IPS-11a (cell line): ENCODE measurements around the gene NXN.
"Not testable (repeated sequence)": the region's sequence is repeated elsewhere in the genome, so short reads cannot be mapped to it uniquely, and the experiment has no call there.

Experiments used
- H3K4me3 ChIP-seq: one replicate; pipeline ENCODE4 v1.5.1; 2013; ENCODE audit warnings: low read depth, low read length, control low read depth

Gene NXN

DNA sequence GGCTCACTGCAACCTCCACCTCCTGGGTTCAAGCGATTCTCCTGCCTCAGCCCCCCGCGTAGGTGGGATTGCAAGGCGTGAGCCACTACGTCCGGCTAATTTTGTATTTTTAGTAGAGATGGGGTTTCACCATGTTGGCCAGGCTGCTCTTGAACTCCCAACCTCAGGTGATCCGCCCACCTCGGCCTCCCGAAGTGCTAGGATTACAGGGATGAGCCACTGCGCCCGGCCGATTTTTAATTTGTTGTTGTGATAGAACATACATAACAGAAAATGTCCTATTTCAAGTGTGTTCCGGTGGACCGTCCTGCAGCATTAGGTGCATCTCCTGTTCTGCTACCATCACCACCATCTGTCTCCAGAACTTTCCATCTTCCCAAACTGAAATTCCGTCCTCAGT, 55.3 kb downstream of the NXN start:
- not testable (repeated sequence) for H3K4me3 ChIP-seq

DNA sequence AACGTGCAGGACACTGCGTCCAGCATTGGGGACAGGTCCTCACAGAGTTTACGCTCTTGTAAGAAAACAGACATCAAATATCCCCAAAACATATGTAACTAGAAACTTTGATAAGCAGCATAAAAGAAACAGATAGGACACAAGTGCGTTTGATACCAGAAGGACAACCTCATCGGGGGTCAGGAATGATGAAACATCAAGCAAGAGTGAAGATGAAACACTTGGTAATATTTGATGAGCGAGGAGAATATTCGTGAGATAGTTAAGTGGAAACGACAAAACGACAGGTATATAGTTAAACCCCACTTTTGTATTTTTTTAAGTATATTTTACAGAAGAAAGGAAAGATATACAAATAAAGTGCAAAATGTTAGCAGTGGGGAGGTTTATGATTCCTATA, 55.9 kb downstream of the NXN start:
- H3K4me3 ChIP-seq: no peak overlapping the region

DNA sequence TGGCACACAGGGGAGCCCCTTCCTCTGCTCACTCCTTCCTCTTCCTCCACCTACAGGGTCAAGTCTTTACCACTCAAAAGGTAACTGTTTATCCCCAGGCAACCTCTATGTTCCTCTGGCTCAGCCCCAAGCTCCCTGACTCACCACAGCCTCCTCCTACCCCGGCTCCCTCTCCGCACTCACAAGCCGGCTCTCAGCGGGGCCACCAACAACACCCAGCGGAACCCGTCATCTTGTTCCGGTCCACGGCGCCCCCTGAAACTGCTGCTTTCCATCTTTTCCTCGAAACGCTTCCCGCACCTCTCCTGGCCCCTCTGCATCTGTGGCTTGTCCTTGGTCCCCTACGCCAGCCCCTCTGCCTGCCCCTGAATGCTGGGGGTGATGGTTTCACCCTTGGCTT, 58.4 kb downstream of the NXN start:
- H3K4me3 ChIP-seq: no peak overlapping the region

DNA sequence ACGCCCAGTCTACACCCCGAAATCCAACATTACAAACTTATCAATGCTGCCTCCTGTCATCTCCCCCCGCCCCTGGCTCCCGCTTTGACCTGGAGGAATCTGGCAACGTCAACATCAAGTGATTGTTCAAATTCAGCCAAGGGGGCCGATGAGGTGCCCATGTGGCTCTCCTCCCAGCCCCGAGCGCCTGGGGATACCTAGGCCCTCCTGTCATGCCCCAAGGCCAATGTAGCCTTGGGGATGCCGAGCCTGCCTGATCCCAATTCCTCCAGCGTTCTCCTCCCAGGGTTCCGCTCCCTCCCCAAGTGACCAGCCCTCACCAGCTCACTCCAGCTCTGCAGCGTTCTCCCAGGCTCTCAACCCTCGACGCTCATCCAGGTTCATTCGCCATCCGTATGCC, 59.4 kb downstream of the NXN start:
- no peak overlapping the region for H3K4me3 ChIP-seq

DNA sequence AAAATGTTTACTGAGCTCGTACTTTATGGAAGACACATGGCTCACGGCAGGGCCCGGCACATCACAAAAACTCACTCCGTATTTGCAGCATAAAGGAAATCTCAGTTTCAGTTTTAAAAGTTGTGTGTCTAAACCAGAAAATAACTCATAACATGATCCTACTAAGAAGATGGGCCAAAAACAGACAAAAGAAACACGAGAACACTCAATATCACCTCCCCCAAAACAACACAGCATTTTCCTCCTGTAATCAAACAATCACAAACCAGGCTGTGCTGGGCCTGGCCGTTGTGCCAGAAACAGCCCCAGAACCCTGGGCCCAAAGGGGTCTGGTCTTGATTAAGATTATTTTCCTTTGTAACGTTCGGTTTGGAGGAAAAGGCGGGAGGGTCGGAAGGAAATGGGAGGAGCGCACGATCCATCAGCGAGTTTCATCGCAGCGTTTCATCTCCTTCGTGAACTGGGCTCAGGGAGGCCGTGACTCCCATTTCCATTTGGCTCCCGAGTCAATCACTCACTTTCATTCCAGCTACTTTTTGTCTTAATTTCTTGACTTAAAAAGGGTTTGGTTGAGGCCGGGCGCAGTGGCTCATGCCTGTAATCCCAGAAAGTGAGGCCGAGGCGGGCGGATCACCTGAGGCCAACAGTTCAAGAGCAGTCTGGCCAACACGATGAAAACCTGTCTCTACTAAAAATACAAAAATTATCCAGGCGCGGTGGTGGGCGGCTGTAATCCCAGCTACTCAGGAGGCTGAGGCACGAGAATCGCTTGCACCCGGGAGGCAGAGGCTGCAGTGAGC, 61.4 kb downstream of the NXN start:
- H3K4me3 ChIP-seq: no peak overlapping the region

DNA sequence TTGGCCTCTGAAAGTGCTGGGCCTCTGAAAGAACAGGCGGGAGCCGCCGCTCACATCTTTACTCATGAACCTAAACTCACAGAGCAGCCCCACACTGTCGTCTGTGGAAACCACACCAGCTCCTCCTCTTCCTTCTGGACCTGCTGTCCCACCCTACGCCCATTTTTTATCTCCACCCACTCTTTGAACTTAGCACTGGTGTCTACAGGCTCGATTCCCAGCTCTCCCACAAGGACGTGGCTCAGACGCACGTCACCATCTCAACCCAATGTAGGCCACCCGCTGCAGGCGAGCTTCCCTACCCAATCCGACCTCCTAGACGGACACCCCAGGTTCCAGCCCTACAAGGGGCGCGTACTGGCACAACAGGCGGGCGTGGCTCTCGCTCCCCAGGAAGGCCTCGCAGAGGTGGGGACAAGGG, 62.2 kb downstream of the NXN start:
- H3K4me3 ChIP-seq: no peak overlapping the region

DNA sequence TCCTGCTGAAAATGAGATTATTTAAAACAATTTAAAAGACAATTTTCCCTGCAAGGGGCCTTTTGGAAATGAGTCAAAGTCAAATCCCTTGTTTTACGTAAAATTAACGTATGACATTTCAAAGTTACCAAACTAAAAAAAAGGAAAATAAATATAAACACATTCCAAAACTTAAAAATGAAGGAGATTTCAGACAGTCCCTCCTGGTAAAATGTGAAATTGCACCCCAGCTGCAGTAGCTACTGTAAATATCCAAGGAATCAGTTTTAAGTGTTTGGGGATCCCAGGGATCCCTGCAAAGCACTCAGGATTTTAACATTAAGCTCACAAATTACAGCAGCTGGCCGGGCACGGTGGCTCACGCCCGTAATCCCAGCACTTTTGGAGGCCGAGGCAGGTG, 63.3 kb downstream of the NXN start:
- H3K4me3 ChIP-seq: no peak overlapping the region

DNA sequence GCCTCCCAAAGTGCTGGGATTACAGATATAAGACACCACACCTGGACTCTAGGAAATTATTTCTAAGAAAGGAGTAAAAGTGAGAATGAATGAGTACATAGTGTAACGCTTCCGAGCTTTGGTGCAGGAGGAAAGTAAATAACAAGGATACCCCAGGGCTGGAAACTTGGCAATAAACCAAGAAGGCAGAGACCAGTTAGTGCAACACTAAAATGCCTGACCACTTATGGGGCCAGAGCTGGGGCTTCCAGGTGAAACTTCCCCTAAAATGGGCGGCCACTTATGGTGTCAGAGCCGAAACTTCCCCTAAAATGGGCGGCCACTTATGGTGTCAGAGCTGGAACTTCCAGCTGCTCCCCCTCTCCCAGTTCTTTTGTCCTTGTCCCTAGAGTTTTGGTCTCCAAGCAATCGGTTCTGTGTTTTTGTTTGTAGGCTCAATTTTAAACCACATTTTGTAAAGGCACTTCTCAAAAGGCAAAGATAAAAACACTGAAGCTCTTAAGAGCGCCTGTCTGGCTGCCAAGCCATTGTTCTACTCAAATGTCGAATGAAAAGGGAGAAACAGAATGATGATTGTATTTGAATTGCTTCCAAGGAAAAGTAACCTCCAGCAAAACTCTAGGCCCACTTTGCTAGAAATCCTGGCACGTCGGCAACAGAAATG, 63.9 kb downstream of the NXN start:
- no peak overlapping the region for H3K4me3 ChIP-seq

DNA sequence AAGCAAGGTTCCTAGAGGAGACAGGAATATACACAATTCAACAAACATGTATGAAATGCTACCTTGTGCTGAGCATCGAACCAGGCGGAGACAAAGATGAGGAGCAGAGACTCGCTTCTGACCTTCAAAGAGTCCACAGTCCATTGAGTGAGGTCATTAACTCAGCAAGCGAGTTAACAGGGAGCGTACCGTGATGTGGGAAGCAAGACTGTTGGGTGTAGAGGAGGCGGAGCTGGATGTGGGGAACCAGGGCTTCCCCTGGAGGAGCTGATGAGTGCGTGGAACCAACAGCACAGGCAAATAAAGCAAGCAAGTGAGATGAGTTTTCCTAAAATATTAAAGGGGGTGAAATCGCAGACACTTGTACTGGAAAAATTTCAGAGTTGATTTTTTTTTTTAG, 65.0 kb downstream of the NXN start:
- H3K4me3 ChIP-seq: no peak overlapping the region

DNA sequence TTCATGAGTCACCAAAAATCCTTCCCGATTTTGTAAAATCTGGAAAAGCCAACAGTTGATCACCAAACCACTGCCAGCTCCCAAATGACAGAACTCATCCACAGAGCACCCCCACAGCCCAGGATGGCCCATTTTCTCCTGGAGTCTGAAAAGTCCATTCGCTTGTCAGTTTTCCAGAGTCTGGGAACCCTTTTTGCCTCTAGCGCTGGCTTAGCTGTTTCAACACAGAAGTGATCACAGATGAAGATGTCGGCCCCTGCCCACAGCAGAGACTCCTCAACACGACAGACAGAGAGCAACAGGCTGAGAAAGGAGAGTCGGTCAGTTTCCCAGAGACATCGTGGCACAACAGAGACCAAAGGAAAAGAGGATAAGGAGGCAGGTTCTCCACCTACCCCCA, 66.4 kb downstream of the NXN start:
- no peak overlapping the region for H3K4me3 ChIP-seq

DNA sequence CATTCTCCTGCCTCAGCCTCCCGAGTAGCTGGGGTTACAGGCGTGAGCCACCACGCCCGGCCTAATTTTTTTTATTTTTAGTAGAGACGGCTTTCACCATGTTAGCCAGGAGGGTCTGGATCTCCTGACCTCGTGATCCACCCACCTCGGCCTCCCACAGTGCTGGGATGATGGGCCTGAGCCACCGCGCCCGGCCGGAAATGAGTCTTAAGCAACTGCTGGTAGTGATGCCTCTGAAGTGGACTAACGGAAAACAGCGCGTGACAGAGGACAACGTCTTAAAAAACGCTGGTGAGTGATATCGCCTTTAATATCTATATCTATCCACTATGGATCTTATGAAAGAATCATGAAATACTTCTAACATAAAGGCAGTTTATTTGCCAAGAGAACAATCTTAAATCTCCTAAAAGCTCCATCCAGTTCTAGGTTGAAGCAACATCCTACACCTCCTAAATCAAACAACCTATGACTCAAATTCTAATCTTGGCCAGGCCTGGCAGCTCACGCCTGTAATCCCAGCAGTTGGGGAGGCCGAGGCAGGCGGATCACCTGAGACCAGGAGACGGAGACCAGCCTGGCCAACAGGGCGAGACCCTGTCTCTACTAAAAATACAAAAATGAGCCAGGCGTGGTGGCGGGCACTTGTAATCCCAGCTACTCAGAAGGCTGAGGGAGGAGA, 69.8 kb downstream of the NXN start:
- H3K4me3 ChIP-seq: no peak overlapping the region

DNA sequence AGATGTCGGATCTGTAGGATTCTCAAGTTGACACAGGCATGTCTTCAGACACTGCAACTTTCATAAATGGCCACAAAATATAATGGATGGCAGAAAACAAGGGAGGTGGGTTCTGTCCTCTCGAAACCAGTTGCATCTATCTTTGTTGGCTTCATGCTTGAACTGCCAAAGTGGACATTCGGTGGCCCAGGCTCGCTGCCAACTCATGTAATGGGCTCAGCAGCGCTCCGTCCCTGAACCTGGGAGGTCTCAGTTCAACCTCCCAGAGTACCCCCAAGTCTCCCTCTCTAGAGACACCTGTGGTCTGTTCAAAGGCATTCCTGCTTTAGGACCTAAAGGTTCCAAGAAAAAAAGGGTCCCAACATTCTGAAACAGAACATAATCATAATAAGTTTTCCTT, 71.9 kb downstream of the NXN start:
- H3K4me3 ChIP-seq: no peak overlapping the region

DNA sequence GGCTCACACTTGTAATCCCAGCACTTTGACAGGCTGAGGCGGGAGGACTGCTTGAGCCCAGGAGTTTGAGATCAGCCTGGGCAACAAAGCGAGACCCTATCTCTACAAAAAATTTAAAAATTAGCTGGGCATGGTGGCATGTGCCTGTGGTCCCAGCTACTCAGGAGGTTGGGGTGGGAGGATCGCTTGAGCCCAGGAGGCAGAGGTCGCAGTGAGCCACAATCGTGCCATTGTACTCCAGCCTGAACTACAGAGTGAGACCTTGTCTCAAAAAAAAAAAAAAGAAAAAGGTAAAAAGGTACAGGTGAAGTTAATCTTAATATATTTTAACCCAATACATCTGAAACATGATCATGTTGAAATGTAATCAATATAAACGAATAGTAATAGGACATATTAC, 73.9 kb downstream of the NXN start:
- not testable (repeated sequence) for H3K4me3 ChIP-seq

DNA sequence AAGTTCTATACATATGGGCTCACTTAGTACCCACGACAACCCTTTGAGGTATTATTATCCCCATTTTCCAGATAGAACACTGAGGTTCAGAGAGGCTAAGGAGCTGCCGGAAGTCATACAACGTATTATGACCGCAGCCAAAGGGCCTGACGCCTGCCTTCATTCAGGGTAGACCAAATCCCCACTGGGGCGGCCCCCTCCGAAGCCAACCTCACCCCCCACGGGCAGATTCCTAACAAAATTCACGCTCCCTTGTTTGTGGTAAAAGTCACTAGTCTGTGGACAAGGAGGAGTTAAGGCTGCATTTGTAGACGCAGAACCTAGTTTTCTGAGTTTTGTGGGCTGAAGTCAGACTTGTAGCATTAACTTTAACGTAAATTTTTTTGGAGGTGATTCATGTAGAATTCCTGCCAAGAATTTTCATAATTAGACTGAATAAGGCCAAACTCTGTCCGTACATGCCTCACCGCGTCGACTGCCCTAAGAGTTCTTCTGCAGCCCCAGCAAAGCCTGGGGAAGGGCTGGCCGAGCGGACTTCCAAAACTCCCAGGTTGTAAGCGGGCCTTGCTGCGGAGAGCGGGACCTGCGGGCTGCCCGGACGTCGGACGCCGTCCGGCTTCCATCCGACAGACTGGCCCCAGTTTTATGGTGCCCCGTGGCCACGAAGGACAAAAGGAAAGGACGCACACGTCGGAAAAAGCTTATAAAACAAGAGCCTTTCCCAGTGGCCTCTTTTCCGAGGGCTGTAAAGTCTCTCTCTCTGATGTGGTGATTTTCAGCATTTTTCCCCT, 75.7 kb downstream of the NXN start:
- H3K4me3 ChIP-seq: no peak overlapping the region

DNA sequence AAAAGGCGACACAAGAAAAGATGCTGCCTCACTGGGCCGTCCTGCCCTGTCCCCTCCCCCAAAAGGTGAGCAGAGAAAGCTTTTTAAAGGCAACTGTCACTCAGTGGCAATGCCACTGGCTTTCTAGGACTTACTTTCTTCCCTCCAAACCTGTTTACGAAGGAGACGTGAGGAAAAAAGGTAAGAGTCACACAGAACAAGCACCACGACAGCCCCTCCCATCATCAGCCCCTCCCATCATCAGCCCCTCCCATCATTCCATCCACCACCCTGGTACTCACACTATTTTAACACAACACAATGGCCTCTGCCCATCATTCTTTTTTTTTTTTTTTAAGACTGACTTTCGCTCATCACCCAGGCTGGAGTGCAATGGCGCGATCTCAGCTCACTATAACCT, 77.1 kb downstream of the NXN start:
- H3K4me3 ChIP-seq: no peak overlapping the region

DNA sequence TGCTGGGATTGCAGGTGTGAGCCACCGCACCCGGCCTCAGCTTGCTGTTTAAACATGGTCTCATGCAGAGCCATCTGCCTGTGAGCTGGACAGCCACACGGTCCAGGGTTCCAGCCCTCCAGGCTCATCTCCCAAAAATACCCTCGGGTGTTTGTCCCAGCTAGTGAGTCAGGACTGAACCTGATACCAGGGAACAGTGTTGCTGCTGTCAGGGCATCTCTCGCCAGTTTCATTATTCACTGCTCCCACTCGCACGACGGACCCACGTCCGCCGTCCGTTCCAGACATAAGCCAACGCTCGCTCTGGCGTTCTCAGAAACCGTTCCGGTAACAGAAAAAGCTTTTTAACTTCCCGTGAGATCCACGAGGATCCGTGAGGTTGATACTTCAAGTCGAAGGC, 77.6 kb downstream of the NXN start:
- no peak overlapping the region for H3K4me3 ChIP-seq

DNA sequence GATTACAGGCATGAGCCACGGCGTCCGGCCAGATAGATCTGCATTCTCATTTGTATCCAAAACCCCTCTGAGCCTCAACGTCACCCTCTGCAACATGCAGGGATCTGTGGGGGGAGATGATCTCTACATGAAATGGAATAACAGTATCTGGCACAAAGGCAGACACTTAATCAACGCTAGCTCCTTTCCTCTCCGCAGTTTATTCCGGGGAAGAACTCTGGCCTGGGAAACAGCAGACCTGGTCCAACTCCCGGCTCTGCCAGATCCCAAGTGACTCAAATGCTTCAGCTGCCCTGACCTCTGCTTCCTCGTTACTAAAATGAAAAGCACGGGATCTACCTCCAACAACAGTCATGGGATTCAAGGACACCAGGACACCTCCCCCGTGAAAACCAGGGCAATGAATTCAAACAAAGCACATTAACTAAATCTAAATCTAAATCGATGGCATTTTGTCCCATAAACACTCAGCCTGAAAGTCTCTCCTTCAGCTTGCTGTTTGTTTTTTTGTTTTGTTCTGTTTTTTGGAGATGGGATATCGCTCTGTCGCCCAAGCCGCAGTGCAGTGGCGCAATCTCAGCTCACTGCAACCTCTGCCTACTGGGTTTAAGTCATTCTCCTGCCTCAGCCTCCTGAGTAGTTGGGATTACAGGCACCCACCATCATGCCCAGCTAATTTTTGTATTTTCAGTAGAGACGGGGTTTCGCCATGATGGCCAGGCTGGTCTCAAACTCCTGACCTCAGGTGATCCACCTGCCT, 78.2 kb downstream of the NXN start:
- no peak overlapping the region for H3K4me3 ChIP-seq

DNA sequence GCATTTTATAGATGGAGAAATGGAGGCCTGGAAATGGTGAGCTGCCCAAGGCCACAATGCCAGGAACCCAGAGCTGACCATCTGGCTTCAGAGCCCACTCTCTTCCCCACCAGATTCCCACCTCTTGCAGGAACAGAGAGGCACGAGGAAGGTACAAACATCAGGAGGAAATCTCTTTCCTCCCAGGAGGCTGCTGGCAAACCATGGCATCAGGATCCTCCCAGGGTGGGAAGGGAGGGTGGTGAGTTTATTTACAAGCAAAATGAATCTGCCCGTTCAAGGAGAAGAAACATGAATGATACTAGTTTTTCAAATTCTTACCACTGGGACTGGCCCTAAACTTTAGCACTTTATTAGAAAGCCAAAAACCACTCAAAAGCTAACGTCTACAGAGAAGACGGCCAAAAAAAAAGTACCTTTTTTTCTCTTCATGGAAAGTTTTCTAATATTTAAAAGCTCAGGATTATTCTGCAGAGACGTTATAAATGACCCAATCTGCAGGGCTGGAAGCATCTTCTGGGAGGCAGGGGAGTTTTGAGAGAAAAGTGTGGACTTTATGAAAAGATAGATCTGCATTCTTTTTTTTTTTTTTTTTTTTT, 79.1 kb downstream of the NXN start:
- H3K4me3 ChIP-seq: no peak overlapping the region

DNA sequence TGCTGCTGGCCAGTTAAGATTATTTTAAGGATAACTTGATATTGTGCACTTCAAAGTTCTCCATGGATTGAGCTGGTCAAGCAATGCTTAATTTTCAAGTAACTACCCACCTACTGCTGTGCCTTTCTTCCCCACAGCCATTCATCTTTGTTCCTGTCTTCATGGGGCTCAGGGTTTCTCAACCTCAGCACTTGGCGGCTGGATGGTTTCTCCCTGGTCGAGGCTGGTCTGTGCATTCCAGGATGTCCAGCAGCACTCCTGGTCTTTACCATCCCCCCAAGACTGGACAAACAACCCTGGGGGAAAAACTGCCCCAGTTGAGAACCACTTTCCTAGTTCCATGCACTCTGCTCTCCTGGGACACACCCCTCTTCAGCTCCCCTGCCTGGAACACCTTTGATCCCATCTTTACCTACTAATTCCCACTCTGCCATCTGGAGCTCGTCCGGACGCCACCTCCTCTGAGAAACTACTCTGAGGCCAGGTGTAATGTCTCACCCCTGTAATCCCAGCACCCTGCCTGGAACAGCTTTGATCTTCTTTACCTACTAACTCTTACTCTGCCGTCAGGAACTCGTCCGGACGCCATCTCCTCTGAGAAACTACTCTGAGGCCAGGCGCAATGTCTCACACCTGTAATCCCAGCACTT, 81.5 kb downstream of the NXN start:
- H3K4me3 ChIP-seq: no peak overlapping the region
